ENCODE results near the gene COQ8B. TPM values are rescaled to one million over a fixed set of nuclear protein-coding genes. Genes with fewer than 3 reads are reported as not detected.

Gene COQ8B
- total RNA-seq, 5 donors from 2014 or later (not counting 1 experiment from before 2014, with no cell fraction given): 30.8 to 60.1 (median 53.9) TPM

GRCh38 chr19:40666803-40667438 lies 49.8 kb downstream of the COQ8B start:
- H3K4me1 ChIP-seq (ENCODE audit: control insufficient read depth in 1 of 2, extremely low read depth in 1 of 2, insufficient read depth in 2 of 2, low read length in 2 of 2): peaks cover 0 to 18% of the 10 kb centered on the region in 2 experiments
- Mint-ChIP-seq H3K9me3 (peaks cover 0 to 7% (median 7%) of the 10 kb centered on the region in 3 donors), H3K4me3 (no peak overlapping the region), H3K4me1 (peaks cover 5 to 16% (median 15%) of the 10 kb centered on the region in 3 donors), H3K36me3 (peaks cover 33% of the 10 kb centered on the region), H3K27ac (no peak overlapping the region), H3K27me3 (no peaks in the 10 kb centered on the region)
- CTCF ChIA-PET: no interaction called here
- H3K4me3 ChIP-seq (ENCODE audit: control insufficient read depth in 1 of 2, extremely low read depth in 1 of 2, low read length in 1 of 2): no peak overlapping the region
- peaks cover 9% of the 10 kb centered on the region for H3K9me3 ChIP-seq
- WGBS (ENCODE audit: insufficient coverage): 93% methylated on average over 8 of the region's 14 CpGs
- H3K36me3 ChIP-seq (ENCODE audit: control insufficient read depth in 2 of 2, extremely low read depth in 1 of 2, insufficient read depth in 1 of 2, low read length in 1 of 2): peaks cover 7 to 16% of the 10 kb centered on the region in 2 donors
- no peak for ATAC-seq (replicated peaks in 1 of 4)
- H3K27me3 ChIP-seq (replicated peaks in 1 of 2; ENCODE audit: control insufficient read depth in 2 of 2, extremely low read depth in 1 of 2, insufficient read depth in 2 of 2, low read length in 1 of 2): no peaks in the 10 kb centered on the region
- DNase-seq: no peak
- POLR2A ChIA-PET: no interaction called here
- H3K27ac ChIP-seq (ENCODE audit: low read length): no peak overlapping the region

DNA sequence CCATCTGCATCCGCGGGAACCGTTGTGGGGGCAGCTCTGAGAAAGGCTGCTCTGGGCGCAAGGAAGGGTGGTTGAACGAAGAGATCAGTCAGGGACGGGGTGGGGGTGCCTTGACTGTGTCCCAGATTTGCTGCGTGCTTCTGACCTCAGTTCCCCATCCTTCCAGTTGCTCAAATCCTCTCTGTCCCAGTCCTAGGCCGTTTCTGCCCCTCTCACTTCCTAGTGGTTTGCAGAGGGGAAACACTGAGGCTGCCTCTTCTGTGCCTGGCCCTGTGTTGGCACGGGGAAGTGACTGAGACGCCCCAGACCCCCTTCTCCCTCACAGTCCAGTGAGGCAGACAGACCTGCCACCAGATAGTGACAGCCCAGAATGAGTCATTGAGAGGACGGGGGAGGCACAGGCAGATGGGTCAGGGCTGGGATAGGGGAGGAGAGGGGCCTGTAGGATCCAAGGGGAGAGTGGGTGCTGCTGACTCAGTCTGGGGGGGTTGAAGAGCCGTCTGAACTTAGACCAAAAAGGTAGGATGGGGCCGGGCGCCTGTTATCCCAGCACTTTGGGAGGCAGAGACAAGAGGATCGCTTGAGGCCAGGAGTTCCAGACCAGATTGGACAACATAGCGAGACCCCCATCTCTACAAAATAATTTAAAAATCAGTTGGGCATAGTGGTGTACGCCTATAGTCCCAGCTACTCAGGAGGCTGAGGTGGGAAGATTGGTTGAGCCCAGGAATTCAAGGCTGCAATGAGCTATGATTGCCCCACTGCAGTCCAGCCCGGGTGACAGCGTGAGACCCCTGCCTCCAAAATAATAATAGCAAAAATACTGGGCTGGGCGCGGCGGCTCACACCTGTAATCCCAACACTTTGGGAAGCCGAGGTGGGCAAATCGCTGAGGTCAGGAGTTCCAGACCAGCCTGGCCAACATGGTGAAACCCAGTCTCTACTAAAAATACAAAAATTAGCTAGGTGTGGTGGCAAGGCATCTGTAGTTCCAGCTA lies 52.7 kb downstream of the COQ8B start:
- H3K27ac Mint-ChIP-seq: peak overlapping the region; percentile 76 to 88
- H3K36me3 Mint-ChIP-seq: peaks cover 12% of the 10 kb centered on the region
- peak in 3 of 35 experiments; percentile 8 to 20 (median 14) for DNase-seq
- ATAC-seq (replicated peaks in 1 of 4): peak in 2 of 4 experiments; percentile 5 to 7
- POLR2A ChIA-PET: no interaction called here
- H3K4me1 Mint-ChIP-seq: peaks cover 5 to 19% (median 18%) of the 10 kb centered on the region in 3 donors
- Histone ChIP-seq H3K27ac (ENCODE audit: low read length) (peak overlapping the region; percentile 68), H3K27me3 (replicated peaks in 1 of 2; ENCODE audit: control insufficient read depth in 2 of 2, extremely low read depth in 1 of 2, insufficient read depth in 2 of 2, low read length in 1 of 2) (peaks cover 0 to 7% of the 10 kb centered on the region in 2 experiments), H3K4me1 (ENCODE audit: control insufficient read depth in 1 of 2, extremely low read depth in 1 of 2, insufficient read depth in 2 of 2, low read length in 2 of 2) (peaks cover 0 to 18% of the 10 kb centered on the region in 2 experiments), H3K36me3 (ENCODE audit: control insufficient read depth in 2 of 2, extremely low read depth in 1 of 2, insufficient read depth in 1 of 2, low read length in 1 of 2) (peaks cover 0 to 2% of the 10 kb centered on the region in 2 donors), H3K9me3 (peaks cover 3% of the 10 kb centered on the region), H3K4me3 (ENCODE audit: control insufficient read depth in 1 of 2, extremely low read depth in 1 of 2, low read length in 1 of 2) (peak overlapping the region; percentile 51 to 67)
- H3K4me3 Mint-ChIP-seq: peak overlapping the region; percentile 73 to 84 (median 81)
- H3K9me3 Mint-ChIP-seq: peaks cover 0 to 1% (median under 1%) of the 10 kb centered on the region in 3 donors
- no peaks in the 10 kb centered on the region for H3K27me3 Mint-ChIP-seq
- no CpG with 5 or more reads among the region's 24 CpGs for WGBS (ENCODE audit: insufficient coverage)
- CTCF ChIA-PET: interaction anchor here (0.5 to 2.0 kb wide), 13 partner anchors 29 to 698 kb away, joined by 3 to 9 read pairs (median 4); partner anchors contain the start of gene EGLN2 (in 1 of the 2)

DNA sequence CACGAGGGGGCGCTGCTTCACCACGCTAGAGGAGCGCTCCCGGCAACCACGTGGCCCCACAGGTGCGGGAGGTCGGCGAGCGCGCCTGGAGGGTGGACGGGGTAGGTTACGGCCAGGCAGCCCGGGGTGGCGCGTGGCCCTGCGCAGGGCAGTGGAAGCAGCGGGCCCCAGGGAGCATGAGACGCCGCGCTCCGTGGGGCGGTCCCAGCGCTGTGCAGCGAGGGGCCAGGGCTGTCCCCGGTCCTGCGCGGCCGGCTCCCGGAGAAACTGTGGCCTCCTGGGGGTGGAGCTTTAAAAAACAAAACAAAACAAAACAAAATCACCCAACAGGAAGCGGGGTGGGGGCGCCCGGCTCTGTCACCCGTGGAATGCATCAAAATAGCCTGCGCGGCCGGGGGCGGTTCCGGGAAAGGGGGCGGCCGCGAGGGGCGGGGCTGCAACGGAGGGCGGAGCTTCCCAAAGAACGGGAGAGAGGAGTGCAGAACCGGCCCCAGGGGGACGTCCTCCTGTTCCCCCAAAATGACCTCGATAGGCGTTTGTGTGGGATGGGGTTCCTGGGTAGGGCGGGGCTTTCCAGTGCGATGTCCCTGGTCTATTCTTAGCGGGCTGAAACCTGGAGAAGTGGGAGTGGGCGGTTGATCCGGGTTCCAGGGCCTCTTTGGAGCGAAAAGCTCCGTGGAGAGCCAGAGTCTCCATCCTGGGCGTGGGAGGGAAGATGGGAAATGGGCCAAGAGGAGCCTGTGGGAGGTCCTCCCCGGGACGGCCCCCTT lies 53.6 kb downstream of the COQ8B start:
- Mint-ChIP-seq H3K4me1 (peaks cover 5 to 19% (median 18%) of the 10 kb centered on the region in 3 donors), H3K9me3 (no peaks in the 10 kb centered on the region), H3K27me3 (no peaks in the 10 kb centered on the region), H3K36me3 (peaks cover 5% of the 10 kb centered on the region), H3K27ac (peak overlapping the region; percentile 76 to 88), H3K4me3 (peak overlapping the region; percentile 73 to 84 (median 81))
- CTCF ChIA-PET: interaction anchor here (0.5 to 2.0 kb wide), 15 partner anchors 28 to 699 kb away, joined by 3 to 10 read pairs (median 4); partner anchors contain the start of gene EGLN2 (in 1 of the 2)
- peak overlapping the region; percentile 51 to 67 for H3K4me3 ChIP-seq (ENCODE audit: control insufficient read depth in 1 of 2, extremely low read depth in 1 of 2, low read length in 1 of 2)
- peak overlapping the region; percentile 68 for H3K27ac ChIP-seq (ENCODE audit: low read length)
- H3K27me3 ChIP-seq (replicated peaks in 1 of 2; ENCODE audit: control insufficient read depth in 2 of 2, extremely low read depth in 1 of 2, insufficient read depth in 2 of 2, low read length in 1 of 2): peaks cover 0 to 7% of the 10 kb centered on the region in 2 experiments
- under 1% methylated on average over 45 of the region's 60 CpGs for WGBS (ENCODE audit: insufficient coverage)
- POLR2A ChIA-PET: interaction anchor here in 1 of 2 donors (0.6 kb wide), 2 partner anchors 239 to 1259 kb away, joined by 3 read pairs; no protein-coding TSS in a partner anchor
- ATAC-seq (replicated peaks in 1 of 4): peak; percentile 85 to 93 (median 88)
- H3K36me3 ChIP-seq (ENCODE audit: control insufficient read depth in 2 of 2, extremely low read depth in 1 of 2, insufficient read depth in 1 of 2, low read length in 1 of 2): no peaks in the 10 kb centered on the region
- peaks cover 0 to 18% of the 10 kb centered on the region in 2 experiments for H3K4me1 ChIP-seq (ENCODE audit: control insufficient read depth in 1 of 2, extremely low read depth in 1 of 2, insufficient read depth in 2 of 2, low read length in 2 of 2)
- DNase-seq: peak; percentile 78 to 96 (median 89)
- H3K9me3 ChIP-seq: no peaks in the 10 kb centered on the region

DNA sequence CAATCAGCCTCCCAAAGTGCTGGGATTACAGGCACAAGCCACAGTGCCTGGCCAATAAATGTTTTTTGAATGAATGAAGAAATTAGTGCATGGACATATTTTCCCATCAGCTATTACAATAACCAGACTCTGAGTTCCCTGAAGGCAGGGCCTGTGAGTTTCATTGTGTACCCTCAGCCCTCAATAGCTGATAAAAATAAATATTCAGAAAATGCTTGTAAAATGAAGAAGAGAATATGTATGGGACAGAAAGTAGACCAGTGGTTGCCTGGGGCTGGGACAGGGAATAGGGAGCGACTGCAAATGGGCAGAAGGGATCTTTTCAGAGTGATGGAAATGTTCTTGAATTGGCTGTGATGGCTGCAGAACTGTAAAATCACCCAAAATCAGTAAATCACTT lies 55.1 kb downstream of the COQ8B start:
- no peaks in the 10 kb centered on the region for H3K9me3 Mint-ChIP-seq
- H3K4me3 Mint-ChIP-seq: peak overlapping the region in 1 of 3 donors; percentile 7
- peaks cover 5 to 19% (median 18%) of the 10 kb centered on the region in 3 donors for H3K4me1 Mint-ChIP-seq
- Histone ChIP-seq H3K27ac (ENCODE audit: low read length) (no peak overlapping the region), H3K36me3 (ENCODE audit: control insufficient read depth in 2 of 2, extremely low read depth in 1 of 2, insufficient read depth in 1 of 2, low read length in 1 of 2) (no peaks in the 10 kb centered on the region), H3K27me3 (replicated peaks in 1 of 2; ENCODE audit: control insufficient read depth in 2 of 2, extremely low read depth in 1 of 2, insufficient read depth in 2 of 2, low read length in 1 of 2) (peaks cover 0 to 10% of the 10 kb centered on the region in 2 experiments), H3K4me1 (ENCODE audit: control insufficient read depth in 1 of 2, extremely low read depth in 1 of 2, insufficient read depth in 2 of 2, low read length in 2 of 2) (peaks cover 0 to 18% of the 10 kb centered on the region in 2 experiments), H3K9me3 (no peaks in the 10 kb centered on the region), H3K4me3 (ENCODE audit: control insufficient read depth in 1 of 2, extremely low read depth in 1 of 2, low read length in 1 of 2) (no peak overlapping the region)
- no peak overlapping the region for H3K27ac Mint-ChIP-seq
- ChIA-PET CTCF (interaction anchor here in 1 of 2 donors (0.7 kb wide), 2 partner anchors 91 to 158 kb away, joined by 4 to 5 read pairs; no protein-coding TSS in a partner anchor), POLR2A (no interaction called here)
- WGBS (ENCODE audit: insufficient coverage): no CpG with 5 or more reads among the region's 1 CpG
- H3K36me3 Mint-ChIP-seq: peaks cover 2% of the 10 kb centered on the region
- DNase-seq (no peak), ATAC-seq (replicated peaks in 1 of 4) (no peak)
- no peaks in the 10 kb centered on the region for H3K27me3 Mint-ChIP-seq

GRCh38 chr19:40659566-40659965 lies 57.1 kb downstream of the COQ8B start:
- ATAC-seq (replicated peaks in 1 of 4): no peak
- 74% methylated on average over 6 of the region's 11 CpGs for WGBS (ENCODE audit: insufficient coverage)
- no peaks in the 10 kb centered on the region for H3K27me3 Mint-ChIP-seq

More at GRCh38 chr19:40659566-40659965, 57.1 kb downstream of the COQ8B start:
- Histone ChIP-seq H3K4me1 (ENCODE audit: control insufficient read depth in 1 of 2, extremely low read depth in 1 of 2, insufficient read depth in 2 of 2, low read length in 2 of 2) (peaks cover 0 to 18% of the 10 kb centered on the region in 2 experiments), H3K36me3 (ENCODE audit: control insufficient read depth in 2 of 2, extremely low read depth in 1 of 2, insufficient read depth in 1 of 2, low read length in 1 of 2) (no peaks in the 10 kb centered on the region), H3K9me3 (no peaks in the 10 kb centered on the region), H3K27ac (ENCODE audit: low read length) (no peak overlapping the region), H3K4me3 (ENCODE audit: control insufficient read depth in 1 of 2, extremely low read depth in 1 of 2, low read length in 1 of 2) (no peak overlapping the region), H3K27me3 (replicated peaks in 1 of 2; ENCODE audit: control insufficient read depth in 2 of 2, extremely low read depth in 1 of 2, insufficient read depth in 2 of 2, low read length in 1 of 2) (peaks cover 0 to 10% of the 10 kb centered on the region in 2 experiments)
- Mint-ChIP-seq H3K4me1 (peaks cover 5 to 16% (median 15%) of the 10 kb centered on the region in 3 donors), H3K27ac (no peak overlapping the region), H3K9me3 (no peaks in the 10 kb centered on the region), H3K4me3 (no peak overlapping the region), H3K36me3 (no peaks in the 10 kb centered on the region)
- ChIA-PET POLR2A (interaction anchor here in 1 of 2 donors (0.6 kb wide), 1 partner anchor 783 kb away, joined by 3 read pairs; the partner anchor contains the start of gene ERICH4), CTCF (no interaction called here)
- DNase-seq: no peak

Measured in T-cell (primary cell).